HG02610 (cell line): Measurements from ENCODE around the gene GTPBP3.

Experiments used
- ATAC-seq: cut with Tn5 transposase; IDR thresholded peaks from one replicate; pipeline ENCODE4 v1.9.1; 2021; ENCODE audit warnings: mild to moderate bottlenecking, moderate library complexity; ENCODE audit not compliant: unreplicated experiment

Gene GTPBP3

GRCh38 chr19:17307876-17308377 lies 29.4 kb upstream of the GTPBP3 start:
- no peak for ATAC-seq

GRCh38 chr19:17309198-17309964 lies 28.0 kb upstream of the GTPBP3 start, which contains the start of gene DDA1:
TSS of gene DDA1 (plus strand) at chr19:17309563. CDS start at chr19:17309655, 92 bp downstream.
- ATAC-seq = peak; percentile 66

GRCh38 chr19:17309965-17310461 lies 27.3 kb upstream of the GTPBP3 start:
- no peak for ATAC-seq

GRCh38 chr19:17311455-17312188 lies 25.7 kb upstream of the GTPBP3 start:
- ATAC-seq = no peak

- no peak for ATAC-seq
Measured at GRCh38 chr19:17312189-17313113, 24.9 kb upstream of the GTPBP3 start.

- ATAC-seq = no peak
Measured at GRCh38 chr19:17314007-17314593, 23.3 kb upstream of the GTPBP3 start.

- no peak for ATAC-seq
Measured at GRCh38 chr19:17318966-17319365, 18.4 kb upstream of the GTPBP3 start.

- no peak for ATAC-seq
Measured at GRCh38 chr19:17319473-17320238, 17.7 kb upstream of the GTPBP3 start.

GRCh38 chr19:17320435-17320834 lies 16.9 kb upstream of the GTPBP3 start:
- ATAC-seq = no peak

GRCh38 chr19:17321655-17322489 lies 15.5 kb upstream of the GTPBP3 start:
- no peak for ATAC-seq

- ATAC-seq = no peak
Measured at GRCh38 chr19:17322854-17323253, 14.5 kb upstream of the GTPBP3 start.

GRCh38 chr19:17323300-17323963 lies 13.9 kb upstream of the GTPBP3 start:
- ATAC-seq = no peak

- no peak for ATAC-seq
Measured at GRCh38 chr19:17323964-17324332, 13.4 kb upstream of the GTPBP3 start.

GRCh38 chr19:17324357-17325114 lies 12.8 kb upstream of the GTPBP3 start:
- ATAC-seq = no peak

GRCh38 chr19:17325133-17325532 lies 12.2 kb upstream of the GTPBP3 start:
- no peak for ATAC-seq

- ATAC-seq = no peak
Measured at GRCh38 chr19:17325881-17326594, 11.3 kb upstream of the GTPBP3 start.

GRCh38 chr19:17326595-17326966 lies 10.8 kb upstream of the GTPBP3 start:
- ATAC-seq = no peak
